Hematopoietic multipotent progenitor cell treated with erythropoietin and hydrocortisone succinate and interleukin-3 and kit ligand, for 8 days (in vitro differentiated cells): ENCODE data around the gene MAP3K14.
A peak's percentile ranks its signal among the peaks of the same experiment; 100 is the strongest.

Experiments used
- DNase-seq: peaks from one replicate; pipeline ENCODE4 v3.0.0-alpha.2; 2015

The MAP3K14 gene

GRCh38 chr17:45298546-45299285, 18.1 kb downstream of the MAP3K14 start:
- DNase-seq: no peak

- DNase-seq: peak; percentile 78
These were observed 20.0 kb downstream of the MAP3K14 start for GRCh38 chr17:45296833-45297124.

- DNase-seq: peak; percentile 58
These were observed 20.6 kb downstream of the MAP3K14 start for GRCh38 chr17:45296003-45296832.

GRCh38 chr17:45294506-45294905, 22.3 kb downstream of the MAP3K14 start:
- DNase-seq: no peak

GRCh38 chr17:45293413-45294211, 23.2 kb downstream of the MAP3K14 start:
- DNase-seq: peak; percentile 41

GRCh38 chr17:45292696-45293412, 24.0 kb downstream of the MAP3K14 start:
- no peak for DNase-seq

- DNase-seq: no peak
These were observed 25.5 kb downstream of the MAP3K14 start for GRCh38 chr17:45291171-45291805.

GRCh38 chr17:45290269-45290765, 26.5 kb downstream of the MAP3K14 start:
- no peak for DNase-seq

GRCh38 chr17:45289301-45290268, 27.2 kb downstream of the MAP3K14 start:
- no peak for DNase-seq

GRCh38 chr17:45288825-45289224, 28.0 kb downstream of the MAP3K14 start:
- DNase-seq: no peak

GRCh38 chr17:45287526-45288500, 29.0 kb downstream of the MAP3K14 start:
- peak; percentile 76 for DNase-seq

GRCh38 chr17:45286286-45286685, 30.5 kb downstream of the MAP3K14 start:
- no peak for DNase-seq

- DNase-seq: peak; percentile 34
These were observed 32.4 kb downstream of the MAP3K14 start for GRCh38 chr17:45284176-45285140.

- DNase-seq: no peak
These were observed 33.1 kb downstream of the MAP3K14 start for GRCh38 chr17:45283711-45284110.

GRCh38 chr17:45282683-45283644, 33.9 kb downstream of the MAP3K14 start:
- DNase-seq: no peak

GRCh38 chr17:45279898-45280297, 36.9 kb downstream of the MAP3K14 start:
- DNase-seq: no peak

GRCh38 chr17:45277992-45278391, 38.8 kb downstream of the MAP3K14 start:
- DNase-seq: no peak
